MG63 (cell line): ENCODE results near the gene PRPF8. TPM values are rescaled to one million over a fixed set of nuclear protein-coding genes. Genes with fewer than 3 reads are reported as not detected.

ENCODE experiments used
- DNase-seq: peaks from one replicate; pipeline ENCODE4 v3.0.0-alpha.2; 2020
- H3K27me3 ChIP-seq: fragments of 250-450 bp; sonication (Bioruptor Pico); 2 replicates; pipeline ENCODE4 v1.5.1; 2020; ENCODE audit warnings: mild to moderate bottlenecking, moderate library complexity
- H3K36me3 ChIP-seq: fragments of 250-450 bp; sonication (Bioruptor Pico); 2 replicates; pipeline ENCODE4 v1.5.1; 2020; ENCODE audit warnings: mild to moderate bottlenecking, moderate library complexity
- H3K4me3 ChIP-seq: fragments of 250-450 bp; sonication (Bioruptor Pico); 2 replicates; pipeline ENCODE4 v1.5.1; 2020; ENCODE audit warnings: mild to moderate bottlenecking, moderate library complexity
- H3K9me3 ChIP-seq: fragments of 250-450 bp; sonication (Bioruptor Pico); 2 replicates; pipeline ENCODE4 v1.5.1; 2020; ENCODE audit warnings: mild to moderate bottlenecking, moderate library complexity
- total RNA-seq: library from RNA; depleted of rRNA; stranded (reverse); fragments of >200 nt; shearing (Covaris generic); gene quantifications from 2 replicates; pipeline ENCODE4 v1.2.3, GENCODE V29; 2014; ENCODE audit warnings: low replicate concordance

Gene PRPF8
- total RNA-seq, 1 experiment from 2014 or later, result 100 TPM

DNA sequence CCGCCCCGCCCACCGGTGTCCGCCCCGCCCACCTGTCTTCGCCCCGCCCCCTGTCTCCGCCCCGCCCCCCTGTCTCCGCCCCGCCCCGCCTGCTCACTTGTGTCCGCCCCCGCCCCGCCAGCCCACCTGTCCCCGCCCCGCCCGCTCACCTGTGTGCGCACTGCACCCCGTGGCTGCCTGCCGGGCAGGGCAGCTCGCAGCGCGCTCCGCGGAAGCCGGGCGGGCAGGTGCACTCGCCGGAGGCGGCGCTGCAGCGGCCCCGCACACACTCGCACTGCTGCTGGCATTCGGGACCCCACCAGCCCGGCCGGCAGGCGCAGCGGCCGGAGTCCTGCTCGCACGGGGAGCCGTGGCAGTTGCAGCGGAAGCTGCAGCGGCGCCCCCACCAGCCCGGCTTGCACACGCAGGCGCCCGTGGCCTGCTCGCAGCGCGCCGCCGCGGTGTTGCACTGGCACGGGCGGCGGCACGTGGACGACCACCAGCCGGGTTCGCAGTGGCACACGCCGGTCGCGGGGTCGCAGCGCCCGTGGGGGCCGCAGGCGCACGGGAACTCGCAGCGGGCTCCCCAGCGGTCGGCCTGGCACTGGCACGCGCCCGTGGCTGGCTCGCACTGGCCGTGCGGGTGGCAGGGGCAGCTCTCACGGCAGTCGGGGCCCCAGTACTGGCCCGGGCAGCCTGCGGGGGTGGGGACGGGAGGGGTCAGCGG lies 41.2 kb downstream of the PRPF8 start:
- no peaks in the 10 kb centered on the region for H3K36me3 ChIP-seq
- no peaks in the 10 kb centered on the region for H3K27me3 ChIP-seq
- H3K4me3 ChIP-seq, result no peak overlapping the region
- DNase-seq, result no peak
- H3K9me3 ChIP-seq, result no peaks in the 10 kb centered on the region

DNA sequence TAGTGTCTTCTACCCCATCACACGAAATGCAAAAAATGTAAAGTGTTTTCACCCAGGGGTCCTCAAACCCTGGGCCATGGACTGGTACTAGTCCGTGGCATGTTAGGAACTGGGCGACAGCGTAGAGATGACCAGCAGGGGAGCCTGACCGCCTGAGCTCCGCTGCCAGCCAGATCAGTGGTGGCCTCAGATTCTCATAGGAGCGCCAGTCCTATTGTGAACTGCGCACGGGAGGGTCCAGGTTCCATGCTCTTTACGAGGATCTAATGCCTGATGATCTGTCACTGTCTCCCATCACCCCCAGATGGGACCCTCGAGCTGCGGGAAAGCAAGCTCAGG lies 43.6 kb downstream of the PRPF8 start:
- Histone ChIP-seq H3K27me3 (no peaks in the 10 kb centered on the region), H3K4me3 (no peak overlapping the region), H3K36me3 (no peaks in the 10 kb centered on the region), H3K9me3 (no peaks in the 10 kb centered on the region)
- DNase-seq, result no peak

DNA sequence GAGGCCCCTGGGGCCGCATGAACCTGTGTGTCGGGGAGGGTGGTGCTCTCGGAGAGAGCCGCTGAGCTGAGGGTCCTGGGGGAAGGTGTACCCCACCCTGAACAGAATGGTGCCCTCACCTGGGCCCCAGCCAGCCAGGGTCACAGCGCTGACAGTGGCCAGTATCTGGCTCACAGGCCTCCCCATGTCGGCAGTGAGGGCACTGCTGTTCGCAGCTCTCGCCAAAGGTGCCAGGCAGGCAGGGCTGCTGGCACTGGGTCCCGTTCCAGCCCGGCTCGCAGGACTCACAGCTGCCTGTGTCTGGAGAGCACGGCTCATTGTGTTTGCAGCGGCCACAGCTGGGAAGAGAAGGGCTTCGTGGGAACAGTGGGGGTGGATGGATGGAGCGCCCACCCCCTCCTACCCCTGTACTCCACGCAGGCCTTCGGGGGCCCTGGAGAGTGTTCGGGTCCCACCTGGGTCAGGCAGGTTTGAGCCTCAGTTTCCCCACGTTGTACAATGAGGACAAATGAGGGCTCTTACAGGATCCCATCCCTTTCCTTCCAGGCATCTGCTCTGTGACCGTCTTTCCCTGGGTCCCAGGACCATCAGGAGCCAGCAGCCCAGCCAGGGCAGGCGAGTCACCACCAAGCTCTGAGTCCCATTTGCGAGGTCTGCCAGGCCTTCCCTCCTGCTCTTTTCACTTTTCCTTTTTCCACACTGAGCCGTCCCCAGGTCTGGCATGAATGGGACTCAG lies 44.2 kb downstream of the PRPF8 start:
- no peaks in the 10 kb centered on the region for H3K36me3 ChIP-seq
- no peaks in the 10 kb centered on the region for H3K27me3 ChIP-seq
- no peak overlapping the region for H3K4me3 ChIP-seq
- no peaks in the 10 kb centered on the region for H3K9me3 ChIP-seq
- peak; percentile 28 for DNase-seq

GRCh38 chr17:1639549-1640180 lies 45.0 kb downstream of the PRPF8 start:
- Histone ChIP-seq H3K27me3 (no peaks in the 10 kb centered on the region), H3K36me3 (no peaks in the 10 kb centered on the region), H3K4me3 (no peak overlapping the region), H3K9me3 (no peaks in the 10 kb centered on the region)
- no peak for DNase-seq

DNA sequence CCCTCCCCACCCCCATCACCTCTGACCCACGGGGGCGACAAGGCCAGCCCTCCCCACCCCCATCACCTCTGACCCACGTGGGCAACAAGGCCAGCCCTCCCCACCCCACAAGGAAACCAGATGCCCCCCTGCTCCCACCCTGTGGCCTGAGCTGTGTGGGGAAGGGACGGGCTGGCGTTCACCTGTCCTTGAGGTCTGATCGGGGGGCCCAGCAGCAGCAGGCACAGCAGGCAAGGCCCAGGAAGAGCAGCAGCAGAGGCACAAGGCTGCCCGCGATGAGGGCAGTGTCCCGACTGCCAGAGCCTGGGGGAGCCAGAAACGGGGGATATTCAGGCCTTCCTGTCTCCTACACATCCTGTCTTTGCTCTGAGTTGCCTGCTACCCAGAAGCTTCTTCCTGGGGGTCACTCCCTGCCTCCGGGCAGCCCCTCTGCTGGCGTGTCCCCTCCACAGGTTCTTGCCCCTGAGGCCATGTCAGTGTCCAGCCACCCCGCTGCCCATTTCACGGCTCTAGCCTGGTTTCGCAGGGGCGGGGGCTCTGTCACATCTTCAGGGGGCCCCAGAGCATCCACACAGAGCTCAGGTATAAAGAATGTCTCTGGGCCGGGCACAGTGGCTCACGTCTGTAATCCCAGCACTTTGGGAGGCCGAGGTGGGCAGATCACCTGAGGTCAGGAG lies 45.9 kb downstream of the PRPF8 start:
- Histone ChIP-seq H3K27me3 (no peaks in the 10 kb centered on the region), H3K36me3 (no peaks in the 10 kb centered on the region), H3K9me3 (no peaks in the 10 kb centered on the region), H3K4me3 (no peak overlapping the region)
- no peak for DNase-seq

DNA sequence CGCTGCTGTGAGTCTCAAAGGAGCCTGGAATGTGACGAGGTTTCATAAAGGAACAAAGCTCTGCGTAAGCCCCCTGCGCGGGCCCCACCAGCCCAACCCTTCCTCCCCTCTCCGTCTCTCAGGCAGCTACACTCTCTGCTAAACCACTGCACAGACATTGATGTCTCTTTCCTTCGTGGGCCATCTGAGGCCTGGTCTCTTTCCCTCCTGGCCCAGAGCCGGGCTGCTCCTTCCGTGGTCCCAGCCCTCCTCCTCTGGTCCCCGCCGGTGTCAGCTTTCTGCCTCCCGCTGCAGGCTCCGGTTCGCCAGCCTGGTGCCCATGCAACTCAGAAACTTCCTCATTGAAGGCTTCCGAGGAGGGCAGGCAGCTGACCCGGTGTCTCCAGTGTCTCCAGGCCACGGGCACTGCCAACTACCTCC lies 46.5 kb downstream of the PRPF8 start:
- no peak for DNase-seq
- Histone ChIP-seq H3K27me3 (no peaks in the 10 kb centered on the region), H3K4me3 (no peak overlapping the region), H3K36me3 (no peaks in the 10 kb centered on the region), H3K9me3 (no peaks in the 10 kb centered on the region)

DNA sequence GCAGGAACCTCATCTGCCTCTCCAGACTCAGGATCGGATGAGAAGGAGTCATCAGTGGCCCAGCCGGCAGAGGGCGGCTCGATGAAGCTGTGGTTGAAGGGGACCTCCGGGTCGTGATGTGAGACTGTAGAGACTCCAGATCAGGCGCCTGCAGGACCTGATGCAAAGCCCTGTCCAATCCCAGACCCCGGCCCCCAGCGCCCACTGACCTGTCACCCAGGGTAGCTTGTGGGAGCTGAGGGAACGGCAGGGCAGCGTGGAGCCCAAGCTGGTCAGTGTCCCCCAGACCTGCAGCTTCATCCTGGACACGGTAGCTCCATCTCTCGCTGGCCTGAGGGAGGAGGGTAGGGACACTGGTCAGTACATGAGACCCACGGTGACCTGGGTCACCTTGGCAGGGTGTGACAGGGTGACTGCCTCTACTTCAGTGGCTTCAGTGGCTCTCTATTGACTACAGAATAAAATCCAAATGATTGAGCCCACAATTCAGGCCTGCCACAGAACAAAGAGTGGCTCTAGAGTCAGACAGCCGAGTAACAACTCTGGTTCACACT lies 47.9 kb downstream of the PRPF8 start:
- no peaks in the 10 kb centered on the region for H3K9me3 ChIP-seq
- H3K27me3 ChIP-seq, result no peaks in the 10 kb centered on the region
- no peaks in the 10 kb centered on the region for H3K36me3 ChIP-seq
- no peak overlapping the region for H3K4me3 ChIP-seq
- no peak for DNase-seq

GRCh38 chr17:1635675-1636465 lies 48.8 kb downstream of the PRPF8 start:
- Histone ChIP-seq H3K36me3 (no peaks in the 10 kb centered on the region), H3K9me3 (no peaks in the 10 kb centered on the region), H3K4me3 (no peak overlapping the region), H3K27me3 (no peaks in the 10 kb centered on the region)
- DNase-seq, result no peak

DNA sequence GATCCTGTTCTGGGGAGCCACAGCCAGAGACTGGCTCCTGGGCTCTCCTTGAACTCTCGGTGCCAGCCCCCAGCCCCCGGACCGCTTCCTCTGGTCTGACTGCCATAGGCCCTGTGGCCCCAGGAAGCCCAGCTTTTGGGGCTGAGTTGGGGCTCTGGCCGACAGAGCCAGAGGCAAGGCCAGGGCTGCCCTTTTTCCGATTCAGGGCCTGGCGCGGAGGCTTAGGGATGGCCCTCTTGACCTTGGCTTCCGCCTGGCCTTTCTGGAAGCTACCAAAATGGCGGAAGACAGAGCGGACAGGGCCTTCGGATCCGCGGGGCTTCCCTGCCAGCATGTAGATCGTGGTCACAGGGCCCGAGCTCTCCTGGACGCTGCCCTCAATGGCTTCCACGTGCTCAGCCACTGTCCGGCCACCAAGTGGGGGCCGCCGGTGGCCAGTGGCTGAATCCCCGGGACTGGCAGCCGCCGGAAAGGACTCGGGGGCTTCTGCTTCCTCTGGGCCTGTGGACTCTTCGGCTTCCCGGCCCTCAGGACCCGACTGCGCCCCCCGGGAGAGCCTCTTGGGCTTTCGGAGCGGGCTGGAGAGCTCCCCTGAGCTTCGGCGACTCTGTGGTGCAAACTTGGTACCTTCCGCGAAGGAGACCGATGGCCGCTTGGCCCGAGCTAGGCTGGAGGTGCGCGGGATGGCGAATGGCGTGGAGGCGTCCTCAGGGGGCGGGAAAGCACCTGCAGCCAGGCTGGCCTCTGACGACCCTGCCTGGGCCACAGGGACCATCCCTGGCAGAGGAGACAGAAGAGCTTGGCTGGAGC lies 49.6 kb downstream of the PRPF8 start:
- no peaks in the 10 kb centered on the region for H3K9me3 ChIP-seq
- H3K4me3 ChIP-seq, result no peak overlapping the region
- H3K36me3 ChIP-seq, result no peaks in the 10 kb centered on the region
- H3K27me3 ChIP-seq, result no peaks in the 10 kb centered on the region
- no peak for DNase-seq

DNA sequence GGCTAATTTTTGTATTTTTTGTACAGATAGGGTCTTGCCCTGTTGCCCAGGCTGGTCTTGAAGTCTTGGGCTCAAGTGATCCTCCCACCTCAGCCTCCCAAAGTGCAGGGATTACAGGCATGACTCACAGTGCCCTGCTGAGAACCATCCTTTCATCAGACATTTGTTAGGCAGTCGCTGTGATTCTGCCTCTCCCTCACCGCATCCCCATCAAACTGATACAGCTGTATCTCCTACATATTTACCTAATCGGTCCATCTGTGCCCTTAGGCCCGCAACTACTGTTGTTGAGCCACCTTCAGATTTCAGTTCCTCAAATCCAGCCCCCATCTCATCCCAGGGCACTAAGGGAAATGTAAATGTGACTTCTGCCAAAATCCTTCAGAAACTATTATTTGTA lies 54.0 kb downstream of the PRPF8 start:
- Histone ChIP-seq H3K4me3 (no peak overlapping the region), H3K27me3 (no peaks in the 10 kb centered on the region), H3K36me3 (no peaks in the 10 kb centered on the region), H3K9me3 (no peaks in the 10 kb centered on the region)
- peak; percentile 30 for DNase-seq

- DNase-seq, result peak; percentile 16
- no peaks in the 10 kb centered on the region for H3K27me3 ChIP-seq
- H3K4me3 ChIP-seq, result peak overlapping the region; percentile 64
- H3K9me3 ChIP-seq, result no peaks in the 10 kb centered on the region
- H3K36me3 ChIP-seq, result no peaks in the 10 kb centered on the region
Observed at GRCh38 chr17:1629504-1630310, 55.0 kb downstream of the PRPF8 start.

GRCh38 chr17:1628856-1629503 lies 55.7 kb downstream of the PRPF8 start:
- H3K9me3 ChIP-seq, result no peaks in the 10 kb centered on the region
- H3K27me3 ChIP-seq, result no peaks in the 10 kb centered on the region
- H3K36me3 ChIP-seq, result no peaks in the 10 kb centered on the region
- DNase-seq, result peak; percentile 89
- peak overlapping the region; percentile 64 for H3K4me3 ChIP-seq

- Histone ChIP-seq H3K9me3 (no peaks in the 10 kb centered on the region), H3K27me3 (no peaks in the 10 kb centered on the region), H3K4me3 (peak within 1 kb of the TSS; percentile 64), H3K36me3 (no peaks in the 10 kb centered on the region)
- DNase-seq, result peak; percentile 65
Observed at GRCh38 chr17:1627982-1628855, 56.4 kb downstream of the PRPF8 start, which contains the start of gene SLC43A2. Gene SLC43A2, minus strand, starts transcription at chr17:1628834. Its CDS starts 960 bp downstream, at chr17:1627874.
